Astrocyte (in vitro differentiated cells and primary cell): ENCODE results near the gene SSX2IP.

Experiments used
- EZH2 ChIP-seq: IDR thresholded peaks from 2 replicates; pipeline ENCODE4 v1.6.1; 2012; ENCODE audit warnings: mild to moderate bottlenecking, low read length, inconsistent platforms; ENCODE audit not compliant: insufficient read depth
- TF ChIP-seq, protein P1 (sequence below): IDR thresholded peaks from 2 replicates; pipeline ENCODE4 v1.5.1; 2011; ENCODE audit warnings: low read depth, mild to moderate bottlenecking, inconsistent platforms, low read length, moderate library complexity; ENCODE audit not compliant: insufficient read depth

DNA sequence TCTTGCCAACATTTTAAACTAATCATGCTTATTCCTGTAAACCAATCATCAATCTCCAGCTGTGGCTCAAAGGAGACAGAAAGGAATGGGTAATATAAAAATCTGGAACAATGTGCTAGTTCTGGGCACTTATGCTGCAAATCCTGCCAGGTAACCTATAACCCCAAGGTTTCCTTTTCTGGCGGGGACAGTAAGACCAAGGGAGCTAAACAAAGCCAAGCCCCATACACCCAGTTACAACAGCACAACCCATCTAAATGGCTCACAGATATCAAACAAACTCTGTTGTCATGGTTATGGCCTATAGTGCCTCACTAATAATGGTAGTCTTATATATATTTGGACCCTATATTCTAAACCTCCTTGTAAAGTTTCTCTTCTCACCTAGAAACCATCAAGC is 79.2 kb downstream of the SSX2IP start:
- TF ChIP-seq, protein P1, sequence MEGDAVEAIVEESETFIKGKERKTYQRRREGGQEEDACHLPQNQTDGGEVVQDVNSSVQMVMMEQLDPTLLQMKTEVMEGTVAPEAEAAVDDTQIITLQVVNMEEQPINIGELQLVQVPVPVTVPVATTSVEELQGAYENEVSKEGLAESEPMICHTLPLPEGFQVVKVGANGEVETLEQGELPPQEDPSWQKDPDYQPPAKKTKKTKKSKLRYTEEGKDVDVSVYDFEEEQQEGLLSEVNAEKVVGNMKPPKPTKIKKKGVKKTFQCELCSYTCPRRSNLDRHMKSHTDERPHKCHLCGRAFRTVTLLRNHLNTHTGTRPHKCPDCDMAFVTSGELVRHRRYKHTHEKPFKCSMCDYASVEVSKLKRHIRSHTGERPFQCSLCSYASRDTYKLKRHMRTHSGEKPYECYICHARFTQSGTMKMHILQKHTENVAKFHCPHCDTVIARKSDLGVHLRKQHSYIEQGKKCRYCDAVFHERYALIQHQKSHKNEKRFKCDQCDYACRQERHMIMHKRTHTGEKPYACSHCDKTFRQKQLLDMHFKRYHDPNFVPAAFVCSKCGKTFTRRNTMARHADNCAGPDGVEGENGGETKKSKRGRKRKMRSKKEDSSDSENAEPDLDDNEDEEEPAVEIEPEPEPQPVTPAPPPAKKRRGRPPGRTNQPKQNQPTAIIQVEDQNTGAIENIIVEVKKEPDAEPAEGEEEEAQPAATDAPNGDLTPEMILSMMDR = no peak
- TF ChIP-seq EZH2 = no peak
